Myocyte (in vitro differentiated cells): ENCODE data around the gene KRT16. TPM values are rescaled to one million over a fixed set of nuclear protein-coding genes. Genes with fewer than 3 reads are reported as not detected.
"Not testable (repeated sequence)": the region's sequence is repeated elsewhere in the genome, so short reads cannot be mapped to it uniquely, and the experiment has no call there.

Source experiments
- DNase-seq: peaks from one replicate; pipeline ENCODE4 v3.0.0-alpha.2; 2012; ENCODE audit warnings: low read depth
- total RNA-seq: library from RNA; depleted of rRNA; stranded (reverse); fragments of >200 nt; gene quantifications from 2 replicates; pipeline ENCODE4 v1.2.3, GENCODE V29; 2014

Gene KRT16
- total RNA-seq, 1 donor from 2014 or later: not detected

DNA sequence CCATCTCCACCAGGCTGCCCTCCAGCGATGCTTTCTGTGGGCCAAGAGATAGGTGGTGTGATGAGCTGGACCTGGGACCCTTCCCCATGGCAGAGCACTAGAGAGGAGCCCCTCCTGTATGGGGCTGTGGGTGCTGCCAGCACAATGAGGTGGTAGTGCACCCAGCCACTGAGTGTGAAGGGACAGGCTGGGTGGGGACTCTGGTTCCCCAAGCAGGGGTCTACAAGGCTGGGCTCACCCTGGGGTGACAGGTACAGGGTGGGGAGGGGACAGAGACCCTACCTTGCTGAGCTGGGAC is 15.5 kb upstream of the KRT16 start:
- not testable (repeated sequence) for DNase-seq

- DNase-seq: no peak
Measured at GRCh38 chr17:41627316-41628072, 14.9 kb upstream of the KRT16 start.

DNA sequence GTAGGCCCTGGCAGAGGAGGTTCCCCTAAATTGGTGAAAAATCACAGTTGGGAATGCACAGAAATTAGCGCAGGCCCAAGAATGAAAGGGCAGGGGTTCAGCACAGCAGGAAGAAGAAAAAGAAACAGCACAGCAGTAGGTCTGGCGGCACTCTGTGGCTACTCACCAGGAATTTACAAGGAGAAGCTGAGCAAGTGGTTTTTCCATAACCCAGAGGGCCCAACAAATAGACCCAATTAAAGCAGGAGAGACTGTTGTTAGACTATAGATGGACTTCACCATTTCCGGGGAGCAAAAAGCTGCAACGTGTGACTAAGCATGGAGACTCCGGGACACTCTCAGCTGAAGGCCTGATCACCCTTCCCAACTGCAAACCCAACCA is 14.3 kb upstream of the KRT16 start:
- not testable (repeated sequence) for DNase-seq

GRCh38 chr17:41626028-41626913 is 13.7 kb upstream of the KRT16 start:
- not testable (repeated sequence) for DNase-seq

GRCh38 chr17:41625602-41626001 is 13.0 kb upstream of the KRT16 start:
- no peak for DNase-seq

- no peak for DNase-seq
Measured at GRCh38 chr17:41624208-41625101, 11.9 kb upstream of the KRT16 start, which contains the start of gene KRT17. Gene KRT17 (minus strand): TSS chr17:41624575. CDS start chr17:41624509, 66 bp downstream.

DNA sequence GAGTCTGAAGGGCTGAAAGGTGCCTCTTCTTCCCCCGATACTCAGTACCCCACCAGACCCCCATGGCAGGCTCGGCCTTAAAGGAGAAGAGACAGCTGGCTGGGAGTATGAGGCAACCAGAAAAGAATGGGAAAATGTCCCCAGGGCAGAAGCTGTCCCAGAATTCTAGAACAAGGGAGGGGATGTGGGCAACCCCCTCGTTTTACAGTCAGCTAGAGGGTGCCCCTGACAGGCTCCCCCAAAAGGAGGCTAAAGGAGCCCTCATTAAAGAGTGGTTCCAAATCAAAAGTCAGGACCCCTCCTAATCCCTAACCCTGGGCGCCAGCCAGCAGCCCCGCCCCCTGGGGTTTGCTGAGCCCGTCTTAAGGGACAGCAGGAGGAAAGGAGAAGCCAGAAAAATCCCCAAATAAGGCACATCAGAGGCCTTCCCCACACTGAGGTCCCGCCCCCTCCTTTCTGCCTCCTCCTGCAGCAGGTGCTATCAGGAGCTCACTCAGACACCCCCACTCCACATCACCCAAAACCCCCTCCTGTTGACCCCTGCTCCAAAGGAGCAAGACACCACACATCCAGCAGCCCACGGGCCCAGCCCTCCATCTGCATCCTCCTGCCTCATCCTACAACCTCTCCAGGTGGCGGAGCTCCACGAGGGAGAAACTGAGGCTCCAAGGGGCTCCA is 10.8 kb upstream of the KRT16 start:
- not testable (repeated sequence) for DNase-seq

DNA sequence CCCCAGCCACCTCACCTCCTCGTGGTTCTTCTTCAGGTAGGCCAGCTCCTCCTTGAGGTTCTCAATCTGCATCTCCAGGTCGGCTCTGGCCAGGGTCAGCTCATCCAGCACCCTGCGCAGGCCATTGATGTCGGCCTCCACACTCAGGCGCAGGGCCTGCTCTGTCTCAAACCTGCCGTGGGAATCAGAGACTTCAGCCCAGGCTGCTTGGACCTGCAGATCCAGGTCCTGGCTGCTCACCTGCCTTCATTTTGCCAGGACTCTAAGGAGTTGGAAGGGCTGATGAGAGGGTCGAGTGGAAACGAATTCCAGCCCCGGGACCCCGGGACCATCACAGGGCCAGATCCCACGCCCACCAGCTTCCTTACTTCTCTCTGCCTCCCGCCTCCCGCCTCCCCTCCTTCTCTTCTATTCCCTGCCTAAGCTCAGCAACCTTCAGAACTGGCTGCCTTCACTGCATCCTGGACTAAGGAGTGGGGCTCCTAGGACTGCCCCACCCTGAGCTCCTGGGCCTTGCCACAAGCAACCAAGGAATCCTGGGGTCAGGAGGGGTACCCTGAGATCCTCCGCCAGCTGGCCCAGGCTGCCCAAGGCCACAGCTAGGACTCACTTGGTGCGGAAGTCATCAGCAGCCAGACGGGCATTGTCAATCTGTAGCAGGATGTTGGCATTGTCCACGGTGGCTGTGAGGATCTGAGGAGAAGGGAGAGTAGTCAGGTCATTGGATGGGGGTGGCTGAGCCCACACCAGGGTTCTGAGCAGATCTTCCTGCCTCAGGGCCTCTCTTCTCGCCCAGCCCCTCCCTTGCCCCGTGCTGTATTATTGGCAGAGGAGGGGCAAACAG is 10.0 kb upstream of the KRT16 start:
- not testable (repeated sequence) for DNase-seq

DNA sequence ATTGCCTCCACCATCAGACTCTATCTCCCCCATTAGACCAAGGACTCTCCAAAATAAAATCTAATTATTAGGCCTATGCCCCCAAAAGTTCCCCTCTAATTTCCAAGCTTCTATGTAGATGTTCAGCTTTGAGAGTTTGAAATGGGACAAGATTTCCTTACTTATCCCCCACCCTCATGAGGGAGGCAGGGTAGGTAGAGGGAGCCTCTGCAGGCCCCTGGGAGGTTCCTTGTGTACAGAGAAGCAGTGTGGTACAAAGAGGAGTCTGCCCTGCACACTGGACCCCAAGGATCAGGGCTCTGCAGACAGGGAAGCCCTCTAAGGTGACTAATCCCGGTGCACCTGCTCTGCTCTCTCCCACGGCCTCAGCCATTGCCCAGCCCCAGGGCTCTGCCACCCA is 9.3 kb upstream of the KRT16 start:
- DNase-seq: no peak

GRCh38 chr17:41621435-41621817 is 8.9 kb upstream of the KRT16 start:
- DNase-seq: not testable (repeated sequence)

- DNase-seq: peak; percentile 25
Measured at GRCh38 chr17:41620583-41621434, 8.2 kb upstream of the KRT16 start.

- DNase-seq: not testable (repeated sequence)
Measured at GRCh38 chr17:41619927-41620582, 7.5 kb upstream of the KRT16 start.

DNA sequence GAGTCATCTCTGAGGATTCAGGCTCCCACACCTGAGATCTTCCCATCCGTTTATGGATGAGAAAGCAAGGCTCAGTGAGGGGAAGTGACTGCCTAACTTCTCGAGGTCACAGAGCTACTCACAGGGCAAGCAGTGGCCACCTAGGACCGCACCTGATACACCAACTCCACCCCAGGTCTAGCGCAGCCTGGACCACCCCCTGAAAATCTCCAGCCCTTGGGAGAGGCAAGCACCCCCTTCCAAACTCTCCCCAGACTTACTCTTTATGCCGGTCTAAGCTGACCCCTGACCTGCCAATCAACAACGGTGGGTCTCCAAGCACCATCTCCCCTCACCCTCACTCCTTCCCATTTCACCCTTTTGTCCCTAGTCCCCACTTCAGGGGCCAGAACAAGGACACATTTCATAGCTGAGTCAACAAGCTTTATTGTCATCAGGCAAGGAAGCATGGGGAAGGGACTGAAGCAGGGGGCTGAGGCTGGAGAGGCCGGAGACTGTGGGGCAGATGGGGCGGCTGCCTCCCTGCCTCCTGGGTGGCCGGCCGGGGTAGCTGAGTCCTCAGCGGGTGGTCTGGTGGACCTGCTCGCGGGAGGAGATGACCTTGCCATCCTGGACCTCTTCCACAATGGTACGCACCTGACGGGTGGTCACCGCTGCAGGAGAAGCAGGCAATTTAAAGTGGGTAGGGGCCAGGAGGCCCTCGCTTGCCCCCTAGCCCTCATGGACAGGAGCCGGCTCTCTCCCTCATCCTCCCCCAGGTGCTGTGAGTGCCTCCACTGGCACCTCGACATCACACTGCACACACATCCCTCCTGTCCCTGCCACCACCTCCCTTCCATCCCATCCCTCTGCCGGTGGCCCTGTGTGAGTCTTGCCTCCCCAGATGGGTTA is 6.7 kb upstream of the KRT16 start:
- no peak for DNase-seq

DNA sequence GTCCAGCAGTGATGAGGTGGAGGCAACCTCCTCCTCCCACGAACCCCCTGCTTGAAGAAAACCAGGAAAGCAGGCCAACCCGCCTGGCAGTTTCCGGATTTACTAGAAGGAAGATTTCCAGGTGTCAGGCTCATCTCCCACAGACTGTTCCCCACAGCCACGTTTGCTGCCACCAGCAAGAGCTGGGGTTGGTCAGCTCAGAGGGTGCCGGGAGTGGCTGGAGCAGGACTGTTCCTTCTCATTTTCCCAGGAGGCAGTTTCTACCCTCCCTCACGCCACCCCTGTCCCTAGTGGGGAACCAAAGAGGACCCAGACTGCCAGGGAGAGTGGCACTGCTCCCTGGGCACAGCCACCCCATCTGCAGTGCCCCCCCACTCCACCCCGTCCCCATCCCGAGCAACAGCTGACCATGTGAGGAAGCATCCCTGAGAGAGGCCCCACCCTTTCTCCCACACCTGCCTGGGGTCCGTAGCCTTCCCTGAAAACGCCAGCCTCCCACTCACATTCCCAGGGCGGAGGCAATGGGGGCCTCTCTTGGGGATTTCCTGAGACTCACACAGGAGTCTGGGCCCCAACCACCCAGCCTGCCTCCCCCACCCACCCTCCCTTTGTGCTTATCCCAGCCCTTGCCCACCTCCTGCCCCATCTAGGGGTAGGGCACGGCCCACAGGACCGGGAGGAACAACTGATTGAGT is 5.9 kb upstream of the KRT16 start:
- no peak for DNase-seq

- no peak for DNase-seq
Measured at GRCh38 chr17:41617698-41618097, 5.1 kb upstream of the KRT16 start.

GRCh38 chr17:41617136-41617535 is 4.6 kb upstream of the KRT16 start:
- DNase-seq: no peak

- not testable (repeated sequence) for DNase-seq
Measured at GRCh38 chr17:41616486-41616885, 3.9 kb upstream of the KRT16 start.
